ENCODE measurements around the gene FBXO46. TPM values are rescaled to one million over a fixed set of nuclear protein-coding genes. Genes with fewer than 3 reads are reported as not detected.
"Not testable (repeated sequence)": the region's sequence is repeated elsewhere in the genome, so short reads cannot be mapped to it uniquely, and the experiment has no call there.

FBXO46 gene
- total and polyA plus RNA-seq, 2 donors = 6.8 to 18.8 TPM

DNA sequence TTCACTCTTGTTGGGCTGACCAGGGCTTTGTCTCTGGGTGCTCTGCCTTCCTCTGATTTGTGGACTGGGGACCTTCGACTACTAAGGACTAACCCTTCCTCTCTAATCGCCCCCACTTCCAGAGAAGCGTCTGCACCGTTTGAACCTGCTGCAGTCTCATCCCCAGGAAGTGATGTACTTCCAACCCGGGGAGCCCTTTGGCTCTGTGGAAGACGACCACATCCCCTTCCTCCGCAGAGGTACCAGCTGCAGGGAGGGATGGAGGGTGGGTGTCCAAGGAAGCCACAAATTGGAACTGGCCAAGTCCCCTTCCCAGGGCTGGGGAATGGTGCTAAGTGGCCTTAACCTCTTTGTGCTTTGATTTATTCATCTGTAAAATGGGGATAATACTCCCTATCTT, 29.0 kb downstream of the FBXO46 start:
- no peak overlapping the region for H3K4me3 ChIP-seq (ENCODE audit: low read length in 2 of 2)
- H3K27ac ChIP-seq (ENCODE audit: low read depth in 1 of 2, low read length in 1 of 2) = no peak overlapping the region
- no peak for DNase-seq (ENCODE audit: low read depth in 6 of 9, low spot score in 9 of 9)
- WGBS = 49% methylated on average over 7 of the region's 7 CpGs
- no peaks in the 10 kb centered on the region for H3K27me3 ChIP-seq (ENCODE audit: control insufficient read depth in 2 of 2, insufficient read depth in 1 of 2, low read length in 1 of 2)
- peaks cover 16 to 26% of the 10 kb centered on the region in 2 donors for H3K36me3 ChIP-seq (ENCODE audit: control insufficient read depth in 2 of 2, insufficient read depth in 2 of 2, low read length in 1 of 2)
- no peaks in the 10 kb centered on the region for H3K4me1 ChIP-seq (ENCODE audit: control insufficient read depth in 2 of 2, insufficient read depth in 2 of 2, low read length in 2 of 2)
- H3K9me3 ChIP-seq (ENCODE audit: control insufficient read depth in 2 of 2, insufficient read depth in 1 of 2, low read length in 1 of 2) = no peaks in the 10 kb centered on the region

GRCh38 chr19:45693106-45693788, 37.4 kb downstream of the FBXO46 start:
- Histone ChIP-seq H3K4me1 (ENCODE audit: control insufficient read depth in 2 of 2, insufficient read depth in 2 of 2, low read length in 2 of 2) (peaks cover 10 to 14% of the 10 kb centered on the region in 2 donors), H3K9me3 (ENCODE audit: control insufficient read depth in 2 of 2, insufficient read depth in 1 of 2, low read length in 1 of 2) (no peaks in the 10 kb centered on the region), H3K36me3 (ENCODE audit: control insufficient read depth in 2 of 2, insufficient read depth in 2 of 2, low read length in 1 of 2) (peaks cover 16 to 17% of the 10 kb centered on the region in 2 donors), H3K27ac (ENCODE audit: low read depth in 1 of 2, low read length in 1 of 2) (peak overlapping the region; percentile 6 to 95), H3K27me3 (ENCODE audit: control insufficient read depth in 2 of 2, insufficient read depth in 1 of 2, low read length in 1 of 2) (no peaks in the 10 kb centered on the region), H3K4me3 (ENCODE audit: low read length in 2 of 2) (peak overlapping the region; percentile 69 to 94)
- WGBS = 2% methylated on average over 22 of the region's 22 CpGs
- peak in 6 of 9 donors; percentile 37 to 77 (median 62) for DNase-seq (ENCODE audit: low read depth in 6 of 9, low spot score in 9 of 9)

DNA sequence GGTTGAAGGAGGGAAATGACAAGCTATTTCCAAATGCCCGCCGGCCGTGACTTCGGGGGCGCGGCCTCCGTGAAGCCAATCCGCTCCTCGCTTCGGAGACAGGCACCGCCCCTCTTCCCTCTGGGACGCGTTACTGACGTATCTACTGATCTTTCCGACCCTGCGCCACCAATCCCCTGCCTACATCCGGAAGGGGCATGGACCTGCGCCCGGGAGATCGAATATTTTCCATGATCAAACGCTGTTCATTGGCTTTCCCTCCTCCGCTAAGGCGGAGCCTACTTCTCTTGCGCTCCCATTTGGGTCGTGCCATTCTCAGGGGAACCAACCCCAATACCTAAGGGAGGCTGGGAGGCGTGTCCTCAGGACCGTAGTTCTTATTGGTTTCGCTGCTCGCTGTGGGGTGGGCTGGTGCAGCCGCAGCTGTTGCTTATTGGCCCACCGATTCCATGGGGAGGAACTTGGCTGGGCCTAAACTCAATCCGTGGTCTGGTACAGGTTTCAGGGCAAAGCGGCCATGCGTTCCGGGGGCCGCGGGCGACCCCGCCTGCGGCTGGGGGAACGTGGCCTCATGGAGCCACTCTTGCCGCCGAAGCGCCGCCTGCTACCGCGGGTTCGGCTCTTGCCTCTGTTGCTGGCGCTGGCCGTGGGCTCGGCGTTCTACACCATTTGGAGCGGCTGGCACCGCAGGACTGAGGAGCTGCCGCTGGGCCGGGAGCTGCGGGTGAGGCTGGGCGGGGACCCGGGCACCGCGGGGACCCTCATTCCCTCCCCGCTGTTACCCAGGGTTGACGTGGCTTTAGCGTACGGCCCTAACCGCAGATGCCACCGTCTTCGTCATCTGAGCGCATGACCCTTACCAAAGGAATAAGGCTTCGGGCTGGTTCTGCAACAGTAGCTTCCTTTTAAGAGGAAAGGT, 38.2 kb downstream of the FBXO46 start, which contains the start of gene QPCTL:
QPCTL (plus strand) TSS at position 480 of the 919 bp plus-strand sequence; CDS start at position 518, 38 bp downstream.
- Histone ChIP-seq H3K27me3 (ENCODE audit: control insufficient read depth in 2 of 2, insufficient read depth in 1 of 2, low read length in 1 of 2) (no peaks in the 10 kb centered on the region), H3K36me3 (ENCODE audit: control insufficient read depth in 2 of 2, insufficient read depth in 2 of 2, low read length in 1 of 2) (peaks cover 21 to 24% of the 10 kb centered on the region in 2 donors), H3K4me3 (ENCODE audit: low read length in 2 of 2) (peak within 1 kb of the TSS; percentile 69 to 94), H3K27ac (ENCODE audit: low read depth in 1 of 2, low read length in 1 of 2) (peak within 1 kb of the TSS; percentile 77 to 95), H3K4me1 (ENCODE audit: control insufficient read depth in 2 of 2, insufficient read depth in 2 of 2, low read length in 2 of 2) (peaks cover 10 to 14% of the 10 kb centered on the region in 2 donors), H3K9me3 (ENCODE audit: control insufficient read depth in 2 of 2, insufficient read depth in 1 of 2, low read length in 1 of 2) (no peaks in the 10 kb centered on the region)
- under 1% methylated on average over 70 of the region's 70 CpGs for WGBS
- DNase-seq (ENCODE audit: low read depth in 6 of 9, low spot score in 9 of 9) = peak; percentile 94 to 99 (median 97)

DNA sequence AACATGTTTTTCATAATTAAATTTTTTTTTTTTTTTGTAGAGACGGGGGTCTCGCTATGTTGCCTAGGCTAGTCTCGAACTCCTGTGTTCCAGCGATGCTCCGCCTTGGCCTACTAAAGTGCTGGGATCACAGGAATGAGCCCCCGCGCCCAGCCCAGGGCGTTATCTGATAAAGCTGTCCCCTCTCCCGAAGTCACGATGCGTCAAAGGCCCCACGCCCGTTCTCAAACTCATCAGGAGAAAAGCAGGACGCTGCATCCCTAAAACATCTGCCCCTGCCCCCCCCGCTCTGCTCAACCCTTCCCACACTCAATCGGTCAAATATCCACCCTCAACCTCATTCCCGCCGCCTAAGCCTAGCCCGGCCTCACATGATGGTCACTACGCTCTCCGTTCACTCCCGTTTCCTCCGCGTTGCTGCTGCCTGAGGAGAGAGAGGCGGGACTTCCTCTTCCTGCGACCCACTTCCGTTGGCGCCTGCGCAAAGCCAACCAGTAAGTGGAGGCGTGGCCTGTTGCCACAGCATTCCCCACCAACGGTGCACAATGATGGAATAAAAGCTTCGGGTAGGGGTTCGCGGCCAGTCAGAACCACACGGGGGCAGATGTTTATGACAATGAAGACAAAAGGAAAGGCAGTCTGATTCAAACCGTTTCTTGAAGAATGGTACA, 39.0 kb downstream of the FBXO46 start, which contains the start of gene SNRPD2:
SNRPD2 (minus strand) TSS at position 438 of the 671 bp plus-strand sequence; CDS start at position 373, 65 bp downstream.
- under 1% methylated on average over 36 of the region's 36 CpGs for WGBS
- peak in 8 of 9 donors; percentile 88 to 96 (median 92) for DNase-seq (ENCODE audit: low read depth in 6 of 9, low spot score in 9 of 9)
- Histone ChIP-seq H3K9me3 (ENCODE audit: control insufficient read depth in 2 of 2, insufficient read depth in 1 of 2, low read length in 1 of 2) (no peaks in the 10 kb centered on the region), H3K27me3 (ENCODE audit: control insufficient read depth in 2 of 2, insufficient read depth in 1 of 2, low read length in 1 of 2) (no peaks in the 10 kb centered on the region), H3K4me1 (ENCODE audit: control insufficient read depth in 2 of 2, insufficient read depth in 2 of 2, low read length in 2 of 2) (peaks cover 10 to 14% of the 10 kb centered on the region in 2 donors), H3K27ac (ENCODE audit: low read depth in 1 of 2, low read length in 1 of 2) (peak within 1 kb of the TSS; percentile 77 to 95), H3K4me3 (ENCODE audit: low read length in 2 of 2) (peak within 1 kb of the TSS; percentile 69 to 94), H3K36me3 (ENCODE audit: control insufficient read depth in 2 of 2, insufficient read depth in 2 of 2, low read length in 1 of 2) (peaks cover 28 to 30% of the 10 kb centered on the region in 2 donors)

DNA sequence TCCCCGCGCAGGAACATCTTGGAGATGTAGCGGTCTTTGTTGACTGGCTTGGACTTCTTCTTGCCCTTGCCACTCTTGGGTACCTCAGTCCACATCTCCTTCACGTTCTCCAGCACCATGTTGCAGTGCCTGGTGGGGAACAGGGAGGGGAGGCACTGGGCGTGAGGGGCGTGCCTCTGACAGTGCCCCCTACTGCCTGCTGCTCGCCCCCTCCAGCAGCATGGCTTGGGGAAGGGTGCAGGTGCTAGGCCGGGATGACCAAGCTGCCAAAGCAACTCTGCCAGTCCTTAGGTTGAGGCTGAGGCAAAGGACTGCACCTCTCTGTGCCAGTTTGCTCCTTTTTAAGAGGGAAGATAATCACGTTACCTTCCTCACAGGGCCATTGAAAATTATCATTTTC, 43.1 kb downstream of the FBXO46 start:
- no peak overlapping the region for H3K27ac ChIP-seq (ENCODE audit: low read depth in 1 of 2, low read length in 1 of 2)
- H3K4me3 ChIP-seq (ENCODE audit: low read length in 2 of 2) = no peak overlapping the region
- no peaks in the 10 kb centered on the region for H3K27me3 ChIP-seq (ENCODE audit: control insufficient read depth in 2 of 2, insufficient read depth in 1 of 2, low read length in 1 of 2)
- peaks cover 45% of the 10 kb centered on the region in 2 donors for H3K36me3 ChIP-seq (ENCODE audit: control insufficient read depth in 2 of 2, insufficient read depth in 2 of 2, low read length in 1 of 2)
- WGBS = 97% methylated on average over 9 of the region's 9 CpGs
- no peak for DNase-seq (ENCODE audit: low read depth in 6 of 9, low spot score in 9 of 9)
- H3K4me1 ChIP-seq (ENCODE audit: control insufficient read depth in 2 of 2, insufficient read depth in 2 of 2, low read length in 2 of 2) = peaks cover 6 to 9% of the 10 kb centered on the region in 2 donors
- no peaks in the 10 kb centered on the region for H3K9me3 ChIP-seq (ENCODE audit: control insufficient read depth in 2 of 2, insufficient read depth in 1 of 2, low read length in 1 of 2)

- WGBS = 89% methylated on average over 11 of the region's 11 CpGs
- H3K27ac ChIP-seq (ENCODE audit: low read depth in 1 of 2, low read length in 1 of 2); H3K9me3 ChIP-seq (ENCODE audit: control insufficient read depth in 2 of 2, insufficient read depth in 1 of 2, low read length in 1 of 2); DNase-seq (ENCODE audit: low read depth in 6 of 9, low spot score in 9 of 9); H3K4me3 ChIP-seq (ENCODE audit: low read length in 2 of 2); H3K4me1 ChIP-seq (ENCODE audit: control insufficient read depth in 2 of 2, insufficient read depth in 2 of 2, low read length in 2 of 2): not testable (repeated sequence)
- Histone ChIP-seq H3K36me3 (ENCODE audit: control insufficient read depth in 2 of 2, insufficient read depth in 2 of 2, low read length in 1 of 2) (peaks cover 45% of the 10 kb centered on the region in 2 donors), H3K27me3 (ENCODE audit: control insufficient read depth in 2 of 2, insufficient read depth in 1 of 2, low read length in 1 of 2) (peaks cover 0 to 14% of the 10 kb centered on the region in 2 donors)
Observed at GRCh38 chr19:45685045-45685444, 45.7 kb downstream of the FBXO46 start.

DNA sequence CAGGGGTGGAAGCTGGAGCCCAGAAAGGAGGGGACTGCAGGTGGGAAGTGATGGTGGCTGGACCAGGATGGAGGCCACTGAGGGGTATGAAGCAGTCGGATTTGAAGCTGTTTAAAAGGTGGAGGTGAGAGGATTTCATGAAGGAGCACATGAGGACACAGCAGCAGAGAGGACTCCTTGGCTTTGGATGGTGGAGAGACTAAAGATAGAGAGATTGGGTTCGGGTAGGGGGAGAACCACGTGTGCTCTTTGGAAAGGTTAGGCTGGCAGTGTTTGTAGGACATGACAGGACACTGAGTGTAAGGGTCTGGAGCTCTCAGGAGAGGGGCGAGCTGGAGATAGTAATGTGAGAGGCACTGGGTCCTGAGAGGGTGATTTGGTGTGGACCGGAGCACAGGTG, 47.8 kb downstream of the FBXO46 start:
- Histone ChIP-seq H3K4me1 (ENCODE audit: control insufficient read depth in 2 of 2, insufficient read depth in 2 of 2, low read length in 2 of 2) (peaks cover 5 to 11% of the 10 kb centered on the region in 2 donors), H3K27ac (ENCODE audit: low read depth in 1 of 2, low read length in 1 of 2) (no peak overlapping the region), H3K27me3 (ENCODE audit: control insufficient read depth in 2 of 2, insufficient read depth in 1 of 2, low read length in 1 of 2) (peaks cover 12 to 36% of the 10 kb centered on the region in 2 donors), H3K9me3 (ENCODE audit: control insufficient read depth in 2 of 2, insufficient read depth in 1 of 2, low read length in 1 of 2) (peaks cover 0 to under 1% of the 10 kb centered on the region in 2 donors), H3K36me3 (ENCODE audit: control insufficient read depth in 2 of 2, insufficient read depth in 2 of 2, low read length in 1 of 2) (peaks cover 34 to 39% of the 10 kb centered on the region in 2 donors), H3K4me3 (ENCODE audit: low read length in 2 of 2) (no peak overlapping the region)
- WGBS = 96% methylated on average over 5 of the region's 5 CpGs
- no peak for DNase-seq (ENCODE audit: low read depth in 6 of 9, low spot score in 9 of 9)

- H3K27ac ChIP-seq (ENCODE audit: low read depth in 1 of 2, low read length in 1 of 2) = no peak overlapping the region
- H3K36me3 ChIP-seq (ENCODE audit: control insufficient read depth in 2 of 2, insufficient read depth in 2 of 2, low read length in 1 of 2) = peaks cover 26 to 31% of the 10 kb centered on the region in 2 donors
- H3K4me1 ChIP-seq (ENCODE audit: control insufficient read depth in 2 of 2, insufficient read depth in 2 of 2, low read length in 2 of 2) = peaks cover 8 to 19% of the 10 kb centered on the region in 2 donors
- H3K27me3 ChIP-seq (ENCODE audit: control insufficient read depth in 2 of 2, insufficient read depth in 1 of 2, low read length in 1 of 2) = peaks cover 20 to 44% of the 10 kb centered on the region in 2 donors
- DNase-seq (ENCODE audit: low read depth in 6 of 9, low spot score in 9 of 9) = no peak
- 90% methylated on average over 8 of the region's 8 CpGs for WGBS
- peaks cover 0 to 7% of the 10 kb centered on the region in 2 donors for H3K9me3 ChIP-seq (ENCODE audit: control insufficient read depth in 2 of 2, insufficient read depth in 1 of 2, low read length in 1 of 2)
- no peak overlapping the region for H3K4me3 ChIP-seq (ENCODE audit: low read length in 2 of 2)
Observed at GRCh38 chr19:45682117-45682516, 48.6 kb downstream of the FBXO46 start.

Measured in thymus (tissue), 11 donors.